ENCODE measurements around the gene IRS1.

The IRS1 gene

GRCh38 chr2:226767056-226767813 lies 32.4 kb downstream of the IRS1 start:
- H3K4me3 ChIP-seq (ENCODE audit: low read depth, low read length) = no peak overlapping the region
- DNase-seq (ENCODE audit: low read depth) = no peak
- no peak for TF ChIP-seq CTCF (IDR thresholded peaks at IDR 0.05; ENCODE audit: insufficient read depth, low read depth, low read length, missing control alignments)

GRCh38 chr2:226766352-226767055 lies 33.1 kb downstream of the IRS1 start:
- TF ChIP-seq CTCF (IDR thresholded peaks at IDR 0.05; ENCODE audit: insufficient read depth, low read depth, low read length, missing control alignments) = no peak
- no peak for DNase-seq (ENCODE audit: low read depth)
- H3K4me3 ChIP-seq (ENCODE audit: low read depth, low read length) = no peak overlapping the region

- H3K4me3 ChIP-seq (ENCODE audit: low read depth, low read length) = no peak overlapping the region
- DNase-seq (ENCODE audit: low read depth) = no peak
- no peak for TF ChIP-seq CTCF (IDR thresholded peaks at IDR 0.05; ENCODE audit: insufficient read depth, low read depth, low read length, missing control alignments)
Measured at GRCh38 chr2:226763320-226763719, 36.3 kb downstream of the IRS1 start.

GRCh38 chr2:226761195-226761583 lies 38.4 kb downstream of the IRS1 start:
- no peak for DNase-seq (ENCODE audit: low read depth)
- TF ChIP-seq CTCF (IDR thresholded peaks at IDR 0.05; ENCODE audit: insufficient read depth, low read depth, low read length, missing control alignments) = no peak
- H3K4me3 ChIP-seq (ENCODE audit: low read depth, low read length) = no peak overlapping the region

- no peak for DNase-seq (ENCODE audit: low read depth)
- H3K4me3 ChIP-seq (ENCODE audit: low read depth, low read length) = no peak overlapping the region
- no peak for TF ChIP-seq CTCF (IDR thresholded peaks at IDR 0.05; ENCODE audit: insufficient read depth, low read depth, low read length, missing control alignments)
Measured at GRCh38 chr2:226760412-226761194, 39.0 kb downstream of the IRS1 start.

GRCh38 chr2:226759768-226760167 lies 39.9 kb downstream of the IRS1 start:
- H3K4me3 ChIP-seq (ENCODE audit: low read depth, low read length) = no peak overlapping the region
- TF ChIP-seq CTCF (IDR thresholded peaks at IDR 0.05; ENCODE audit: insufficient read depth, low read depth, low read length, missing control alignments) = no peak
- DNase-seq (ENCODE audit: low read depth) = no peak
